RCC 7860 (cell line): ENCODE data around the gene DRICH1.
"Not testable (repeated sequence)": the region's sequence is repeated elsewhere in the genome, so short reads cannot be mapped to it uniquely, and the experiment has no call there.

Experiments
- DNase-seq: peaks from one replicate; pipeline ENCODE4 v3.0.0-alpha.2; 2015; ENCODE audit warnings: low spot score
- FAIRE-seq: peaks from 2 replicates; lab custom pipeline; 2012; peaks lifted over from hg19 to GRCh38; lab: Jason Lieb, UNC

DRICH1 gene

DNA sequence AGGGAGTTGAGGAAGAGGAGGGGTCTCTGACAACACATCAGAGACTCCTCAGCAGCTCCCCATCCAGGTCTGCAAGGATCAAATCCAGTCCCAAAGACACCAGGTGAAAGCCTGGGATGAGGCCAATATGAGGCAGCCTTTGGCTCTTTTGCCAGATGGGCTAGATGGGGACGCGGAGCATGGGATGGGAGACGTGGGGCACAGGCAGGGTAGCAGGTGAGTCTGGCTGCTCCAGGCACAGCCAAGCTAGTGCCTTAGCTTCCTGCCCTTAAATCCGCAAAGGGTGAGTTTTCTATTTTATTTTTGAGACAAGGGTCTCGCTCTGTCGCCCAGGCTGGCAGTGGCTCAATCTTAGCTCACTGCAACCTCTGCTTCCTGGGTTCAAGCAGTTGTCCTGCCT is 19.6 kb upstream of the DRICH1 start:
- DNase-seq, result no peak
- FAIRE-seq, result no peak

DNA sequence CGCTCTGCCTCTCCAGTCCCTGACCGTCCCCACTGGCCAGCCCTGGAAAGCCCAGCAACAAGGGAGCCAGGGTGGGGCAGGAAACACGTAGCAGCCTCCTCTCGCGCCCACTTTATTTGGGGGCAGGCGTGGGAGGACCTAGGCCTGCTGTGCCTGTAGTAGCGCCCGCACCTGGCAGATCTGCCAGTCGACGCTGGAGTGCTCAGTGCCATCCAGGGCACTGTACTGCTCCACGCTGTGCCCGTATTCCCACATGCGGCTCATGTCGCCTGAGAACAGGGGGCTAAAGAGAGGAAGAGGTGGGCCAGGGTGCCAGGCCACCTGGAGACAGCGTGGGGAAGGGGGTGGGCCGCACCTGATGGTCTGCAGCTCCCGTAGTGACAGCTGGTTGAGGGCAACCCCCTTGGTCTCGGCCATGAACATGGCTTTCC is 17.0 kb upstream of the DRICH1 start:
- DNase-seq, result no peak
- no peak for FAIRE-seq

DNA sequence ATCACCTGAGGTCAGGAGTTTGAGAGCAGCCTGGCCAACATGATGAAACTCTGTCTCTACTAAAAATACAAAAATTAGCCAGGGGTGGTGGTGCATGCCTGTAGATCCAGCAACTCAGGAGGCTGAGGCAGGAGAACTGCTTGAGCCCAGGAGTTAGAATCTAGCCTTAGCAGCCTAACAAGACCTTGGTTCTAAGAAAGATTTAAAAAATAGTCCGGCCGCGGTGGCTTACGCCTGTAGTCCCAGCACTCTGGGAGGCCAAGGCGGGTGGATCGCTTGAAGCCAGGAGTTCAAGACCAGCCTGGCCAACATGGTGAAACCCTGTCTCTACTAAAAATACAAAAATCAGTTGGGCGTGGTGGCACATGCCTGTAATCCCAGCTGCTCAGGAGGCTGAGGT is 14.4 kb upstream of the DRICH1 start:
- FAIRE-seq, DNase-seq: not testable (repeated sequence)

DNA sequence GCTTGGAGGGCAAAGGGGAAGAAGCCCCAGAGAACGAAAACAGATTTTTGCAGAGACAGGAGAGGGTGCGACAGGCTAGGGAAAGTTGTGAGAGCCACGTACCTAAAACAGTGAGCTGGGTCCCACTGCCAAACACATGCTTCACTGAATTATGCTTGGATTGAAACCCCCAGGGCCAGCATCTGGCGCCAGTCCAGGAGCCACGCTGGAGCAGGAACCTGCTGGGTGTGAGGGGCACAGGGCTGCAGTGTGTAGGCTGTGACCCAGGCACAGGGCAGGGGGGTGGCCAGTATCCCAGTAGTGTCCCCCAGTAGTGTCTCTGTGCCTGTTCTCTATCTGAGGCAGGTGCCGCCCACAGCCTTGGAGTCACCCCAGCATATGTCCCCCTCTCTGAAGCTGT is 8.1 kb upstream of the DRICH1 start:
- not testable (repeated sequence) for FAIRE-seq, DNase-seq

DNA sequence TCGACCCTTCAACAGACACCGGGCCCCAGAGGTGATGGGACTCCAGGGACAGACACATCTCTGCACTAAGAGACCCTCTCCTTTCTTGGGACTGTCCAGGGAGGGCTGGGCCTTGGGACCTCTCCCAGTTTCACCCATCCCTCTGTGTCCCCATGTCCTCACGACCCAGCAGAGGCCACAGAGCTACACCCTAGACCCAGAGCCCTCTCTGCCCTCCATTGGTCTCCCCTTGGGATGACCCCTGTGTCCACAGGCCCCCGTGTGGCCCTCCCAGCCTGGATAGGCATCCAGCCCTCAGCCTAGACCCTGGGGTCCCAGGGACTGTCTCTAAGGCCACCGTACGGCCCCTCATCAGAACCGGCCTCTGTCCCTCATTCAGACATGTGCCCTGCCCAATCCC is 7.5 kb upstream of the DRICH1 start:
- FAIRE-seq, result no peak
- DNase-seq, result no peak

DNA sequence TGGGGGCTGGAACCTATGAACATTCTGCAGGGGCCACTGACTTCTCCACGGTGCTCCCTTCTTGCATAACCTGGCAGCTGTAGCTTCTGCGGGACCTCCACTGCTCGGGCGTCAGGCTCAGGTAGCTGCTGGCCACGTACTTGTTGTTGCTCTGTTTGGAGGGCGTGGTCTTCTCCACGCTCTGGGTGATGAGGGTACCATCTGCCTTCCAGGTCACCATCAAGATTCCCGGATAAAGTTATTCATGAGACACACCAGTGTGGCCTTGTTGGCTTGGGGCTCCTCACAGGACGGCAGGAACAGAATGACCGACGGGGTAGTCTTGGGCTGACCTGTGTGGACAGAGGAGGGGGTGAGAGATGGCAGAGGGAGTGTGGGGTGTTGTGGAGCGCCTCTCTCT is 6.5 kb upstream of the DRICH1 start:
- FAIRE-seq, result no peak
- no peak for DNase-seq

DNA sequence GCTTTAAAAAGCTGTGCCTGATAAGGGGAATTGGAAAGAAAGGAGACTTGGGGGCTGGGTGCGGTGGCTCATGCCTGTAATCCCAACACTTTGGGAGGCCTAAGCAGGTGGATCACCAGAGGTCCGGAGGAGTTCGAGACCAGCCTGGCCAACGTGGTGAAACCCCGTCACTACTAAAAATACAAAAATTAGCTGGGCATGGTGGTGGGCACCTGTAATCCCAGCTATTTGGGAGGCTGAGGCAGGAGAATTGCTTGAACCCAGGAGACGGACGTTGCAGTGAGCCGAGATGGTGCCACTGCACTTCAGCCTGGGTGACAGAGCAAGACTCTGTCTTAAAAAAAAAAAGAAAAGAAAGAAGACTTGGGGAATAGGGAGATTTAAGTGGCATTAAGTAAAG is 3.2 kb upstream of the DRICH1 start:
- FAIRE-seq, DNase-seq: not testable (repeated sequence)

DNA sequence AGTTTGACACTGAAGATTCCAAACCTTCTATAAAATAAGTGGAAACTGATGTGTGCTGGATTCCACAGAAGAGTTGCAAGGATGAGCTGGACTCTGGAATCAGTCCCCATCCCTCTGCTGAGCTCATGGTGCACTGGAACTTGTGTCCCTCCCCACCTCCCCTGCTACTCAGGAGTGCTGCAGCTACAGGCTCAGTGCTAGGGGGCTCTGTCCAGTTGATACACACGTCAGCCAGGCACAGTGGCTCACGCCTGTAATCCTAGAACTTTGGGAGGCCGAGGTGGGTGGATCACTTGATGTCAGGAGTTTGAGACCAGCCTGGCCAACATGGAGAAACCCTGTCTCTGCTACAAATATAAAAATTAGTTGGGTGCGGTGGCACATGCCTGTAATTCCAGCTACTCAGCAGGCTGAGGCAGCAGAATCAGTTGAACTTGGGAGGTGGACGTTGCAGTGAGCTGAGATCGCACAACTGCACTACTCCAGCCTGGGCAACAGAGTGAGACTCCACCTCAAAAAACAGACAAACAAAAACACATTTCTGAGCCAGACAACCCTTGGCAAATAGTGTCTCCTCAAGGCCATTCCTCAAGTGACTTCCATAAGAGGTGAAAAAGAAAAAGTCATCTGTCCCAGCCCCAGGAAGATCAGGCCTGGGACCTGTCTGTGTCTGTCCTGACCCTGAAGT is 3.9 kb downstream of the DRICH1 start:
- not testable (repeated sequence) for FAIRE-seq

DNA sequence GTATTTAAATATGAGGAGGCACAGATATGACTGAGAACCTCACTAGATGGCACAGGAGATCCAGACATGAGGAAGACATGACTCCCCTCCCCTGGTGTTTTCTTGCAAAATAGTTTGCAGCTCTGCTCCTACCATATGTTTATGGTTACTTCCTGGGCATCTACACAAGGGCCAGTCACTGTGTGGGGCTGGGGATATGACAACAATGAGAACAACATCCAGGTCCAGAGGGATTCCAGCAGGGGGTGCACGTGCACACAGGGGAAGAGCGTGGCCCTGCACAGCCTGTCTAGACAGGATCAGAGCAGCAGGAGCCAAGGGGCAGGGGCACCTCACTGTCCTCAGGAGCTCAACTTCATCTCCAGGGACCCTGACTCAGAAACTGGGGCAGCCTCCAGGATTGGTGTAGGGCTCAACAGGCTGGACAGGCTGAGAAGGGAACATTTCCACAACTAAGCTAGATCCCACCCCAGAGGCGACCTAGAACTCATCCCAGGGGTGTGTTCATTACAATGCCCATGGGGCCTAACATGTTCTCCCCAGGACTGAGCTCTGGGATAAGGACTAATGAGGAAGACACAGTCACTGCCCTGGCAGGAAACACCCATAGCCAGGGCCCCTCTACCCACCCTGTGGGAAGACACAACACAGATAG is 4.6 kb downstream of the DRICH1 start:
- peak; percentile 11 for DNase-seq
- FAIRE-seq, result not testable (repeated sequence)

More for the DNA sequence above, 3.9 kb downstream of the DRICH1 start:
- DNase-seq, result not testable (repeated sequence)

DNA sequence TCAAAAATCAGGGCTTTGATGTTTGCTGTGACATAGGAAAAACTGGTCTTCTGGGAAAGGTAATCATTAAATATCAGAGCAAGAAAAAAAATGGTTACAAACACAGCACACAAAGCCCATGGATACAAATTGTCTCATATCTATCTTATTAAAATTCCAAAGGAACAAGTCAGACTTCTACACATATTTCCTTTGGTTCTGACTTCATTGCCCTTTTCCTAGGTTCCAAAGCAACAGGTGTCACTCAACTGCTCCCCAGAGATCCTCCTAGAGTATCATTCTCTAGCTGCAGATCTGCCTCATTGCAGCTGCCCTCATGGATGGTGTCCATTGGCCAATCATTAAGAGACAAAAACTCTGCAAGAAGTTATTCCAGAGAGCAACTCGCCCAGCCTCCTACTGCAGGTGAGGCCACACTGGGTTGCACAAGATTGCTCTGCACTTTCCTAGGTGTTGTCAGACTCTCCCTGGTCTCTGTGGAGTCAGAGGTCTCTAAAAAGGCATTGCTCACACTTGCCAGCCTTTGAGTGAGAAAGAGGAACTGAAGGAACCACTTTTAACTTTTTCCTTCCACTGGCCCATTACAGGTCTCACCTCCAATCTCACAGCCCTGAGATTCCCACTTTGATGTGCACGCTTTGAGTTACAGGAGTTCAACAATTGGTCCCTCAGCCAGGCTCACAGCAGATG is 5.7 kb downstream of the DRICH1 start:
- FAIRE-seq (no peak), DNase-seq (no peak)

DNA sequence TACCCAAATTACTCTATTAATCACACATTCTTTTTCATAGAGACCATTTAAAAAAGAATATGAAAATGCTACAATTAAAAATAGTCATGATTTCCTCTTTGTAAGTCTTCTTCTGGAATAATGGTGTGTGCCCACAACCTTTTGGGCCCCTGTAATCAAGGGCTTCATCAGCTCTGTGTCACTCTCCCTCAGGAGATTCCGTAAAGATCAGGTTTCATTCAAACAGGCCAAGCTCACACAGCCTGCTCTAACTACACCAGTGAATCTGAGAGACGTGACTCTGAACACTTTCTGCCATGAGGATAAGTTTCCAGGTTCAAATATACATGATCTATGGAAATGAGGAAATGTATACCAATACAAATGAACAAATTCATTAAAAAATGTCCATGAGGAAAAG is 9.5 kb downstream of the DRICH1 start:
- DNase-seq (no peak), FAIRE-seq (no peak)

DNA sequence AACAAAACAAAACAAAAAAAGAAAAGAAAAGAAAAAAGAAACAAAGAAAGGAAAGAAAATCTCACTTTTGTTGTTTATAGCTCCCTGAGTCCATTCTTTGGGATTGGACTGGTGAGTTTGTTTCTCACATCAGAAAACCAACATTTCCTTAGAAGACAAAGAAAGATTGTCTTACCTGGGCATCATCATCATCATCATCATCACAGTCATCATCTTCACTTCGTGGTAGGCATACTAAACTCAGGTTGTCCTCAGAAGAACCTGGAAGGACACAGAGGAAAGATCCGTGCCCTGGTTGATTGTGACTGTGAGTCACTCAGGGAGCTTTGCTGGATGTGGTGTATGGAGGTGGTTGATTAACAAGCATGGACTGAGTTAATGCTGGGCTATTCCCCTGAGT is 10.2 kb downstream of the DRICH1 start:
- not testable (repeated sequence) for FAIRE-seq, DNase-seq

DNA sequence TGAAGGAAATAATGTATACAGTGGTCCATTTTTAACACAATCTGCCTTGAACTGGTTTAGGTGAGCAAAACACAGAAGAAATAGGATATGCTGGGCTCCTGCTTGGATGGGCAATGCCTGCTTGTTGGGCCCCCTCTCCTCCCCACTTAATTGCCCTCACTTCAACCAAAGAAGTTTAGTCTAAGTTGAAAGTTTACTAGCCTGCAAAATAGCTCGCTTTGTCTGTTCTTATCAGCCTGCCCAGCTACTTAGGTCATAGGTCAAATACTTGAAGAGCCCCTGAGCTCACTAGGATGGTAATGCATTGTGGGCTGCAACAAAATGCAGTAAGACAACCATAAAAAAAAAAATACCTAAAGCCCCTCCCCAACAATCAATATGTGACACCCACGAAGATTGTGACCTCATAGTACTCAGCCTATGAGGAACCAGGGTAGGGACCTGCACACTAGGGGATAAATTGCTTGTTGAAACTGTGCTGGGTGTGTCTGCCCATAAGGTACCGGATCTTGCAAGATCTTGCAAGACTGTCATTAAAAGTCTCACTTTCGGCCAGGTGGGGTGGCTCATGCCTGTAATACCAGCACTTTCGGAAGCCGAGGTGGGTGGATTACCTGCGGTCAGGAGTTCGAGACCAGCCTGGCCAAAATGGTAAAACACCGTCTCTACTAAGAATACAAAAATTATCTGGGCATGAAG is 10.9 kb downstream of the DRICH1 start:
- no peak for FAIRE-seq
- DNase-seq, result no peak

DNA sequence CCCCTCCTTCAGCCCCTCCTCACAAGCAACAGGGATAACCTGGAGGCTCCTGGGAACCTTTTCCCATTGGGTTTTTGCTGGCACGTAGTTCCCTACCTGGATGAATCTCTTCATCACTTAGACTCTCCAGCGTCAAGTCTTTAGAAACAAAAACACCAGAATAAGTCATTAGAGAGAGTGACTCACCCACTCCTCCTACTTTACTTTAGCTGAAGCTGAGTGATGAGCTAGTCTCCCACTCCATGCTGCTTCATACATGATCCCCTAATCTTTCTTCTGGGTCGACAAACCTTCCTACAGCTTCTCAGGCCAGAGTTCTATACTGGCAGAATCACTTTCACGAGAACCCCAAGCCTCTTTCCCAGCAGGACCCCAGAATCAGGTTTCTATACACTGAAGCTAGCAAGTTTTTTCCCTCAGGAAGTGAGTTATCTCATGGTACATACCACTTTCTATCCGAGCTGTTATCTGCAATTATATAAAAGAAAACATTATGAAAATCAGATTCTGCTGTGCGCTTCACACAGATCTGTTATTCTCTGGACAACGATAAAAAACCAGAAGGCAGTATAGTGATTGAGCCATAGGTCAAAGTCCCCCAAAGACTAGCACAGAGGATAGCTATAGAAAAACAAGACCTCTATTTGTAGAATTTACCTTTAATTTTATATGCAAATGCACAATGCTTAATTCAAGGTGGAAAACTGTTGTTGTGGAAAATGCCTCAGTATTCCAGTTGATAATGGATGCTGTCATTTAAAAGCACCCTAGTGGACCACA is 18.7 kb downstream of the DRICH1 start:
- DNase-seq (no peak), FAIRE-seq (no peak)

DNA sequence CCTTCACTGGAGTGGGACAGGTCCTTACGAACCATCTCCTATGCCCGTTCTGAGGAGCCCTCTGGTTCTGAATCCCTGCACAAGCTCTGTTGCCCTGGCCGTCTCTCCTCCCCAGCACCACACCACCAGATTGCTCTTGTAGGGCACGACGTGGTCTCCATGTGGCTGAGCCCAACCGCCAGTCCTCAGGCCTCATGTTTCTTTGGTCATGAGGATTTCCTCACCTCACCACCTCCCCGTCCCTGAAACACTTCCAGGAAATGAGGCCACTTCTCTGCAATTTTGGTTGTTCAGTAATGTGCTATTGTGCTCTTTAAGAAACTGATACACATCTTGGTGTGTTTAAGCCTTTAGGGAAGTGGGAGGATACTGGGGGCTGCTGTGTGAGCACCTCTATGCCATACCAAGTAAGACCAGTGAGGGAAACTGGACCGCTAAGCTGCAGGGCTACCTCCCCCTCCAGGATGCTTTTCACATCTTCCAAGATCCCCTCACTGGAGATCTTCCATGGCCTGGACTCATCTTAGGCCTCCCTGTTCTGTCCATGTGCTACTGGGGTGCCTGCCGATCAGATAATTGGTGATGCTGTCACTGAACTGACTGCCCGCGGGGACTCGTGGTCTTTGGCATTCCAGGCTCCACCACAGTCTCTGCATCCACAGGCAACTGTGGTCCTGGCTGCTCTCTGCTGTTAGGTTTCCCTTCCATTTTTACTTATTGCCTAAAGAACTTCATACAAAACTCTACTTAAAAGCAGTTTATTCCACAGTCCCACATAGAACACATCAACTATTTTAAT is 21.9 kb downstream of the DRICH1 start:
- FAIRE-seq (no peak), DNase-seq (no peak)

DNA sequence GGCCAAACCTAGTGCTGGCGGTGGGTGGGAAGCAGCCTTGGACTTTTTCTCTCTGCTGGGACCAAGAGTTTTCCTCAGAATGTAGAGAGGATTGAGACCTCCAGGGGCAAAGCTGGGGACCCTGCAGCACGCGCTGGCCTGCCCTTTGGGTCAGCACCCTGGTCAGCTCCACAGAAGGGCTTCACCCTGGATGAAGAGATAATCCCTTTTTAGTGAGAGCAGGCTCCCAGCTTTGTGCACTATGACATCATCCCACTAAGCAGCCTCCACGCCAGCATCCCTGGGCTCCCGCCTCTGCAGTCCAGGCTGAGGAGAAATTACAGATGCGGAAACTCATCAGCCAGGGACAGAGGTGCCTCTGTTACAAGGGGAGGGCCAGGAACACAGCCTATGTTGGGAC is 23.5 kb downstream of the DRICH1 start:
- DNase-seq (no peak), FAIRE-seq (no peak)

DNA sequence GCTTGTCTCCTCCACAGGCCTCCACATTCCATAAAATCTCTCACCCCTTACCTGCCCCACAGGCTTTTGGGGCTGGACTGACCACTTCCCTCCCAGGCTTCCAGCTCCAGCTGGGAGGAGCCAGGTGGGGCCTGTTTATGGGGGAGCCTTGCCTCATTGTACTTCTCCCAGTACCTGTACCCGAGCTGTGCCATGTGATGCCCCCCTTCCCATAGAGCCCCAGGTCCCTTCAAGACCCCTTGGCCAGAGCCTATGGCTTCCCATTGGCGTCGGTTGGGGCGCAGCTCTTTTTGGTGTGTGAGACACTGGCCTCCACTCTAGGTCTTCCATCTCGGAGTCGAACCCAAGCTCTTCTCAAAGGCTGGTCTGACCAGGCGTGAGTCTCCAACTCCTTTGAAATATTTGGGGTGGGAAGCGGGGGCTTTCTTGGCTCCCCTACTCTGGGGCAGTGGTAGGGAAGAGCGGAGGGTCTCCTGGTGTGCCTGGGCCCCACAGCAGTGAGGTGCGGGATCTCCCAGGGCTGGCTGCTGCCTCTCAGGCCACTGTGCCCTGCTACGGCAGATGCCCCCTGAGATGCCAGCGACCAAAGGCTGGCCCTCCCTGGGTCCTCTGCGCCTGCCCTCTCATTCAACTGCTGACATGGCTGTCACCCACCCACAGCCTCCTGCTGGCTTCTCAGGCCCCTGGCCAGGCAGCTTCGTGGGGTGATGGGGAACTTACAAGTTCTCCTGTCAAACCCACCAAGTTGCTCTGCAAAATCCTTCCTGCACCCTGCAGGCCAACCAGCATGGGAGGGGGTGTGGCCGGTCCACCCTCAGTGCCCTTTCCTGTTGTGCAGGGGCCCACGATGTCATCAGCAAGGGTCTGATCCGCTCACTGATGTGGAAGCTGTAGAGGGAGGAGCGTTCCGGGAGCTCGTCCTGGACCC is 25.7 kb downstream of the DRICH1 start:
- DNase-seq, result no peak
- no peak for FAIRE-seq

DNA sequence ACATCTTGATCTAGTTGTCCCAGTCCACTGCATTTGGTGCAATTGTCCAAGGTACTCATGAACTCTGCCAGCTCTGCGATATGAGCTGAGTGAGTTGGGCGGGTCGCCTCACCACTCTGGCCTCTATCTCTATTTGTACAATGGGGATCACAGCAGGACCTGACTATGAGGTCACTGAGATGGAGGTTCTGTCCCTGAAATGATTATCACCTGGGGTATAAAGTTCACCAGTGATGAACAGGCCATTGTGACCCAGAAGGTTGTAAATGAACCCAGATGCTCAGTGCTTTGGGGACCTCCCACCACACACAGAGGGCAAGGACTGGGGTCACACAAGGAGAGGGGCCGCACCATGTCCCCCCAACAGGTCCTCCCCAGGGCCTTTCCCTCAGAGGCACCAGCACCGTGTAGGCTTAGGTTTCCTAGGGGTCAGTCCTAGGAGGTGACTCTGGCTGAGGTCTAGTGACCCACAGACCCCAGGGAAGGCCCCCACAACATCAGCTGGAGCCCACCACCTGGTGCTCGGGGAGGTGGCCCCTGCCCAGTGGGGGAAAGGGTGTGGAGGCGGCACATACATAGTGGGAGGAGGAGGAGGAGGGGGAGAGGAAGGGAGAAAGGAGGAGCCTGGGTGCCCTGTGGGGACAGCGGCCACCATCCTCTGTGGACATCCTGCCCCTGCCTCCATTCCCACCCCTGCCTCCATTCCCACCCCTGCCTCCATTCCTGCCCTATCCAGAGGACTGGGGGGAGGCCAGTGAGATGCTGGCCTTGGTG is 27.0 kb downstream of the DRICH1 start:
- FAIRE-seq, result no peak
- no peak for DNase-seq
